Measurements from ENCODE around the gene UGT1A4.

DNA sequence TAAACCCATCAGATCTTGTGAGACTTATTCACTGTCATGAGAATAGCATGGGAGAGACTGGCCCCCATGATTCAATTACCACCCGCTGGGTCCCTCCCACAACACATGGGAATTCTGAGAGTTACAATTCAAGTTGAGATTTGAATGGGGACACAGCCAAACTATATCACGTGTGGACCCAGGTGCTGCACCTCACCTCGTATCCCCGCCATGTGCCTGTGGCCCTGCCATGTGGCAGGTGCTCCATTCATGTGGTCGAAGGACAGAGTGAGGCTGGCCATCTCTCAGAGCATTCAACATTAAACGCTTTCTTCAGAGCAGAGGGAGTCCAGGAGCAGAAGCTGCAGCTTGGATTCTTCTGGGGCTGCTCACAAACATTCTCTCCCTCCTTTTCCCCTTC is 91.8 kb downstream of the UGT1A4 start:
- TF ChIP-seq, protein P1, sequence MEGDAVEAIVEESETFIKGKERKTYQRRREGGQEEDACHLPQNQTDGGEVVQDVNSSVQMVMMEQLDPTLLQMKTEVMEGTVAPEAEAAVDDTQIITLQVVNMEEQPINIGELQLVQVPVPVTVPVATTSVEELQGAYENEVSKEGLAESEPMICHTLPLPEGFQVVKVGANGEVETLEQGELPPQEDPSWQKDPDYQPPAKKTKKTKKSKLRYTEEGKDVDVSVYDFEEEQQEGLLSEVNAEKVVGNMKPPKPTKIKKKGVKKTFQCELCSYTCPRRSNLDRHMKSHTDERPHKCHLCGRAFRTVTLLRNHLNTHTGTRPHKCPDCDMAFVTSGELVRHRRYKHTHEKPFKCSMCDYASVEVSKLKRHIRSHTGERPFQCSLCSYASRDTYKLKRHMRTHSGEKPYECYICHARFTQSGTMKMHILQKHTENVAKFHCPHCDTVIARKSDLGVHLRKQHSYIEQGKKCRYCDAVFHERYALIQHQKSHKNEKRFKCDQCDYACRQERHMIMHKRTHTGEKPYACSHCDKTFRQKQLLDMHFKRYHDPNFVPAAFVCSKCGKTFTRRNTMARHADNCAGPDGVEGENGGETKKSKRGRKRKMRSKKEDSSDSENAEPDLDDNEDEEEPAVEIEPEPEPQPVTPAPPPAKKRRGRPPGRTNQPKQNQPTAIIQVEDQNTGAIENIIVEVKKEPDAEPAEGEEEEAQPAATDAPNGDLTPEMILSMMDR (IDR thresholded peaks at IDR 0.05), result no peak
- no peak for TF ChIP-seq POLR2A (IDR thresholded peaks at IDR 0.05)
